GM19351 (cell line): ENCODE data around the gene RFX4.
A peak's percentile ranks its signal among the peaks of the same experiment; 100 is the strongest.
"Not testable (repeated sequence)": the region's sequence is repeated elsewhere in the genome, so short reads cannot be mapped to it uniquely, and the experiment has no call there.

Experiments used
- ATAC-seq: cut with Tn5 transposase; IDR thresholded peaks from one replicate; pipeline ENCODE4 v1.9.1; 2021; ENCODE audit warnings: mild to moderate bottlenecking, moderate library complexity; ENCODE audit not compliant: unreplicated experiment

The RFX4 gene

GRCh38 chr12:106723416-106723815 is 140.6 kb downstream of the RFX4 start:
- ATAC-seq: no peak

DNA sequence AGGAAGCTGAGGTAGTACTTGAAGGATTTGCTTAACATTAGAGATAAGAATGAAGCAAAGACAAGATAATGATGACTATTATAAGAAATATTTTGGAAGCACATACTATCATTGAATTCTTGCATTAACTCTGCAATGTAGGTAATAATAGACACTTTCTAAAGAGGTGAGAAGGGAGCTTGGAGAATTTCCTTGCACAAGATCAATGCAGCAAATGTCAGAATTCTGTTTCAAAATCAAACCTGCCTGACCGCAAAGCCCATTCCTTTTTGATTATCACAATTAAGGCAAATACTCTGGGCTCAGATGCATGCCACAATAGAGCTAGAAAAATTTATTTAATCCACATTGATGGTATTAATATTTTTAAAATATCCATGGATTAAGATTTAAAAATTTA is 141.3 kb downstream of the RFX4 start:
- ATAC-seq: no peak

DNA sequence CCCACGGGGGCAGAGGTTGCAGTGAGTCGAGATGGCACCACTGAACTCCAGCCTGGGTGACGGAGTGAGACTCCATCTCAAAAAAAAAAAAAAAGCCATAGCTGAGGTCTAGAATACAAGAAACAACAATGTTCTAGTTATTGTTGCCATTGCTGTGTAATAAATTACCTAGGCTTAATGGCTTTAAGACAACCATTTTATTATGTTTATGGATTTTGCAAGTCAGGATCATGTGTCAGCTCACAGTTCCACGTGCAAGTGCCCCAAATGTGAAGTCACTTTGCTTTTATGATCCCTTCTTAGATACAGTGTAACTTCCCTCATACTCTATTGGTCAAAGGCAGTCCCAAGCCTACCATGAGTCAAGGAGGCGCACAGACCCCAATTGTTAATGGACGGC is 142.1 kb downstream of the RFX4 start:
- ATAC-seq: no peak

GRCh38 chr12:106726603-106727202 is 143.9 kb downstream of the RFX4 start:
- not testable (repeated sequence) for ATAC-seq

- ATAC-seq: no peak
Observed at GRCh38 chr12:106729611-106730010, 146.8 kb downstream of the RFX4 start.

- no peak for ATAC-seq
Observed at GRCh38 chr12:106732890-106733289, 150.1 kb downstream of the RFX4 start.

DNA sequence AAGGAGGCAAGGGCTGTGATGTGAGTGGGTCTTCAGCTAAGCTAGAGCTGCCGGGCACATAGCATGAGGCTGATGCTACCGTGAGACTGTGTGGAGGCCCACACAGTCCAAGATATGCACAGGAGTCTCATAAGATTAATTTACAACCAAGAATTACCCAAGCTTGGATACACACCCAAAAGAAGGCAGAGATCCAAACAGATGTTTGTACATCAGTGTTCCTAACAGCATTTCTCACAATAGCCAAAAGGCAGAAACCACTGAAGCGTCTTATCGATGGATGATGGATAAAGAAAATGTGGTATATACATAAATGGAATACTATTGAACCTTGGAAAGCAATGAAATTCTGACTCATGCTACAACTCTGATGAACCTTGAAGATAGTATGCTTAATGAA is 150.9 kb downstream of the RFX4 start:
- ATAC-seq: no peak

DNA sequence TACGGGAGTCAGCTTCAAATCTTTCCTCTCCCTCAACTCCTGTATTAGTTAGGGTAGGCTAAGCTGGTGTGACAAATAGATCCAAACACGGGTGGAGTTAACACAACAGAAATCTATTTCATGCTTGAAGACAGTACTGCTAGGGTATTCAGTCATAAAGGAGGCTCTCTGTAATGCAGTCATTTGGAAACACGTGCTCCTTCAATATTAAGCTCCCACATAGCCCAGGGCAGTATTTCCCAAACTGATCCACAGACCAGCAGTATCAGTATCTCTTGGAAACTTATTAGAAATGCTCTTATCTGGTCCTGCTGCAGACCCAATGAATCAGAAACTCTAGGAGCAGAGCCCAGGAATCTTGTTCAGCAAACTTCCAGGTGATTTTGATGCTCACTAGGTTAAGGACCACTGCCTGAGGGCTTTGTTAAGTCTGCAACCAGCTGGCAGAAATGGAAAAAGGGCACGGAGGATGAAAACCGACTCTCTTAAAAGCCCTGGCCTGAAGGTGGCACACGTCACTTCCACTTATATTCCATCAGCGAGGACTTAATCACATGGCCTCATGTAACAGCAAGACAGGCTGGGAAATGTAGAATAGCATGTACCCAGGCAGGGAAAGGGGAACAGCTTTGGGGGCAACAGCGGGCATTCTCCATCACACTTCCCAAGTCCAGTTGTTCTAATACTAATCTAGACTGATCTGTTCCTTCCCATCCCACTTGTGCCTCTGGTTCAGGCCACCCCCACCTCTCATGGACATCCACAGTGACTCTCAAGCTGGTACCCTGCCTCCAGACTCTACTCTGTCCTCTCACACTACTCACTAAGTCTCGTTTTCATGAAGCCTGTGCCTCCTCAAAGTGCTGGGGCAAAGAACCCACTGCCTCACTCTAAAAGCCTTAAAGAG is 153.5 kb downstream of the RFX4 start:
- ATAC-seq: no peak

DNA sequence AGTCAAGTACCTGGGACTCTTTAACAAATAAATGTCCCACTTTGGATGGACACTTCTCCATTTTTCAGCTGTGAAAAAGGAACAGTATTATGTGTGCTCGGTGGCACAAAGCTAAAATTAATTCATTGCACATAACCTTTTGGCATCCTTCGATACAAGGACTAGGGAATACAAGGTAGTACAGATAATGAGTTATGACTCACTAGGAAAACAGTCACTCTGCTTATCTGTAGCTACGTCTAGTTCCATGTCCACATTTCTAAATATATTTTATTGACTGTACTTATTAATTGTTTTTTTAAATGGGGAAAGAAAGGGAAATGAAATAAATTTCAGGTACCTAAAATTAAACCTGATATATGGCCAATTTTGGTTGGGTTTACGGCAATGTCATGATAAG is 156.5 kb downstream of the RFX4 start:
- no peak for ATAC-seq

GRCh38 chr12:106739815-106740530 is 157.2 kb downstream of the RFX4 start:
- no peak for ATAC-seq

GRCh38 chr12:106740818-106741217 is 158.0 kb downstream of the RFX4 start:
- ATAC-seq: no peak

DNA sequence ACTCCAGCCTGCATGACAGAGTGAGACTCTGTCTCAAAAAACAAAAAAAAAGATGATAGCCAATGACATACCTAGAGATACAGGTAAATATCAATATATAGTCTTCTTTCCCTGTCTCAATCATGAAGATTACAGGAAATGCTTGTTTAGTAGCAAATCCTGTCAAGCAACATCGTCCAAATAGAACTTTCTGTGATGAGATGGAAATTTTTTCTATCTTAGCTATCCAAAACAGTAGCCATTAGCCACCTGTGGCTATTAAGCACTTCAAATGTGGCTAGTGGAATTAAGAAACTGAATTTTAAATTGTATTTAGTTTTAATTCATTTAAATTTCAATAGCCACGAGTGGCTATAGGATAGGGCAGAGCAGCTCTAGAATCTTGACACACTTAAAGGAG is 158.4 kb downstream of the RFX4 start:
- no peak for ATAC-seq

- no peak for ATAC-seq
Observed at GRCh38 chr12:106743270-106743988, 160.6 kb downstream of the RFX4 start.

DNA sequence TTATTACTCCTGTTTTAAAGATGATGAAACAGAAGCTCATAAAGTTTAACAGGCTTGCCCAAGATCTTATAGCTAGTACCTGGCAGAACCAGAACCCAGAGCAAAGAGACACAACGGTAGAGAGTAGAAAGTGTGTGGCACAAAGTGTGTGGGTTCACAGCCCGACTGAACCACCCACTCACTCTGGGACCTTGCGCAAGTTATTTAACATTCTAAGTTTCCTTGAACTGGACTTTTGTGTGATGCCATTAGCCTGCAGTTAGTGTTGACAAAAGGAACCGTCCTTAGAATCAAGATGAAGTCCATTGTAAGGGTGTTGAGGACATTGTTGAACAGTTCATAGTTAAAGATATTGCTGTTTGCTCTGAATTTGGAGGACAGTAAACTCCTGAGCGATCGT is 161.8 kb downstream of the RFX4 start:
- ATAC-seq: no peak

GRCh38 chr12:106745181-106745745 is 162.5 kb downstream of the RFX4 start:
- no peak for ATAC-seq

DNA sequence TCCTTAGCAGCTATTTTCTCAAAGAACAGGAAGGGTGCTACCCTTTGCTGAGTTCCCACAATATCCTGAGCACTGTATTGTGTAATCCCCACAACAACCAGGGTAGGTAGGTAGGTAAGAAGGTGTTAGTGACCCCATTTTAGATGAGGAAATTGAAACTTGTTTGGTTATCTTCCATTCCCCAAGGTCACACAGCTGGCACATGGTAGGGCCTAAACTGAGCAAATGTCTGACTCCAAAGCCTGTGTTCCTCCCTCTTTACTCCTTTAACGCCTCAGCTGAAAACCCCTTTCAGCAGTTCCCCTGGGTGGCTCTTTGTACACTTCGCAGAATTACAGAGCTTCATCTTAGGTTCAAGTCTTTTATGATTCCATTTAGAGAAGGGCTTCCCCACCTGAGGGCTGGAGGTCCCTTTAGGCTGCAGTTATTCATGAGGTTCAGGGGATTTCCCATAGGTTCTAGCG is 165.2 kb downstream of the RFX4 start:
- ATAC-seq: no peak

GRCh38 chr12:106750524-106750923 is 167.7 kb downstream of the RFX4 start:
- ATAC-seq: no peak

DNA sequence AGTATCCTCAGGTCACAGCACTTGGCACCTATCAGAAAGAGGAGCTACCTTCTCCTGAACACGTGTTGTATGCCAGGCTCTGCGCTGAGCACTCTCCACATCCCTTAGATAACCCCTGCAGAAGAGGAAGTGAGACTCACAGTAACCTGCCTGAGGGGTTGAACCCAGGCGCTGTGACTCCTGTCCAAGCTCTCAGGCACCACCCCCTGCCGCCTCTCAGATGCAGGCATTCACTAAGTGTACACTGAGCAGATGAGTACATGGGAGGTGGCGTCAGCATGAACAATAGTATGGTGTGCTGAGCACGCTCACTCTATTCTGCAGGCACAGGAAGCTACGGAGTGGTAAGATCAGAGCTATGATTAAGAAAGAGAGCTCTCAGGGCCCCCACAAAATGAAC is 170.7 kb downstream of the RFX4 start:
- peak; percentile 99 for ATAC-seq

DNA sequence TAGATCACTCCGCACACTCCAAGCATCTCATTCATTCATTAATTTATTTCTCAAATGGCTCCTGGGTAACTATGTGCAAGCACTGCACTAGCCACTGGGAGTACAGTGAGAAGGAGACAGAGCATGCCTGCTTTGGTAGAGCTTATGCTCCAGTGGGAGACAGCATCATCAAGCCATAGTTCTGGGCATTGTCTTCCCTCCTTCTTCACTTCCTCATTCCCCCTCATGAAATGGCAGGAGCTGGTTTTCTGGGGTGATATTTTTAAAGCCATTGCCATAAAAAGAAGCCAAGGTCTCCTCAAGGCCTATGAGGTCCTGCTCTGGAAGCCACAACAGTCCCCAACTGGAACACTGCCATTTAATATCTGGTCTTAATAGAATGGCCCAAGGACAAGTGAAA is 171.5 kb downstream of the RFX4 start:
- no peak for ATAC-seq

DNA sequence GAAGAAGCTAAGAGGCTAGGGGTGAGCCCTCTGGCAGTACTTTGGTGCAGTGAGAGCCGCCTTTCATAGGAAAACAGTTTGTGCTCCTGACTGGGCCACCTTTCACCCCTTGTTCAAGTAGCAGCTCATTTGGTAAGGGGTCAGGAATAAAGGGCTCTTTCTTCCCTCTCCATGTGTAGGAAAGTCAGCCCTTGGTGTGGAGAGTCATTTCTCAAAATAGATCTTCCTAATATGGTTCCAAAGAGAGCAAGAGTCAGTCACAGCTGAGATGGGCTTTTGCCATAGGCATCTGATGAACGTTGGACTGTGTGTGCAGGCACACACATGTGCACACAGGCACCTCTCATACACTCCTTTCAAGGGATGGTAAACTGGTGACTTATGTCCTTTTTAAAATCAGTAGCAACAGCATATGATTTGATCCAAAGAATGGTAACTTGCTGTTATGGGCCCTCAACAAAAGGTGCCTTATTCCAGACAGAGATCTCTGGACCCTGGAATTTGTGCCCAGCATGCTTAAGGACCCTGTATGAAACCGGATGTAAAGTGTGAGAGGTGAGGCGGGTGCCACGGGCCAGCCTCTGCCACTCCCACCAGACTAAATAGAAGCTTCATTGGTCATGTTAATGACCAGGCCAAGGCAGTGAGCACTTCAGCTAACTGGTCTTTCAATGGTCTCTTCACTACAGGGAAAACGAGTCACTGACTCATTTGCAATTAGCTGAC is 175.0 kb downstream of the RFX4 start:
- ATAC-seq: no peak
